ENCODE data around the gene PF4V1.

PF4V1 gene

DNA sequence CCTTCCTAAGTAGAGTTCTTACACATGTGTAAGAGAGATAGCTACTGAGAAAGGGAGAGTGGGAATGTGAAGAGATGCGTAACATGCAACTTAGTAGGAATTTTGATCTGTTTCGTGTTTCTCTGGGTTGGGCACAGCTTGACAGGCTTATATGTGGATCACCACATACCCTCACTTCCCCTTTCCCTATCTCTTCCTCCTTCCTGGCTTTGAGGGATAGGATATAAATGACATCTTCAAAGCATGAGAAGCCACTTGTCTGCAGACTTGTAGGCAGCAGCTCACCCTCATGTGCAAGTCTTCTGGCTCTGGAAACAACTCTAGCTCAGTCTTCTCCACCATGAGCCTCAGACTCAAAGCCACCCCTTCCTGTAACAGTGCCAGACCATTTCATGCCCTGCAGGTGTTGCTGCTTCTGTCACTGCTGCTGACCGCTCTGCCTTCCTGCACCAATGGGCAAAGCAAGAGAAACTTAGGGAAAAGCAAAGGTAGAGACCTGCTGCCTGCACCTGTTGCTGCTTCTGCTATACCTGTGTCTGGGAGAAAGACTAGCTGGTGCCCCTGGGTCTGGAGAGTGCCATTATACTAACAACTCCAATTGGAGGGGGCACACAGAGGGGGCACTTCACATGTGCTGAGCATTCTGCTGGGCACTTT lies 5.4 kb upstream of the PF4V1 start:
- no peak for DNase-seq

DNA sequence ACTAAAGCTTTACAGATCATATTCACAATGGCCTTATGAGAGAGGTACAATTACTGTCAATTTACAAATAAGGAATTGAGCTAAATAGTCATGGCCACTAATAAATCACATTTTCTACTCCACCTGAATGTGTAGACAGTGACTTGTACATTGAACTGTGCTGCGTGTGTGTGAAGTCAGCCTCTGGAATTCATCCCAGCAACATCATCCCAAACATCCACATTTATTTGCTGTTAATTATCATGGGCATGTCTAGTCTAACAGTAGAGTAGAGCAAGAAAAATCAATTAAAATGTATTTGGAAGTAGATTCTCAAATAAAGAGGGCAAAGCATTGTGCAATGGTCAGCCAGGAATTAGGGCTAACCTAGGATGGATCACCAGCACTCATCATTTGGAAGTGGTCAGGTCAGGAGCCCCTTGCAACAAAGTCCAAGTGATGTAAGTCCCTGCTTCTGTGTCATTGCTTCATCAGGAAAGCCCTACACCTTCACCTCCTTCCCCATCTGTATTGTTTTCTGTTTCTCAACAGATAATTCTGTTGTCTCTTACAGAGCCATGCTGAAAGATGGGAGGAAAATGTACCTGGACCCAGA lies 4.8 kb upstream of the PF4V1 start:
- no peak for DNase-seq

DNA sequence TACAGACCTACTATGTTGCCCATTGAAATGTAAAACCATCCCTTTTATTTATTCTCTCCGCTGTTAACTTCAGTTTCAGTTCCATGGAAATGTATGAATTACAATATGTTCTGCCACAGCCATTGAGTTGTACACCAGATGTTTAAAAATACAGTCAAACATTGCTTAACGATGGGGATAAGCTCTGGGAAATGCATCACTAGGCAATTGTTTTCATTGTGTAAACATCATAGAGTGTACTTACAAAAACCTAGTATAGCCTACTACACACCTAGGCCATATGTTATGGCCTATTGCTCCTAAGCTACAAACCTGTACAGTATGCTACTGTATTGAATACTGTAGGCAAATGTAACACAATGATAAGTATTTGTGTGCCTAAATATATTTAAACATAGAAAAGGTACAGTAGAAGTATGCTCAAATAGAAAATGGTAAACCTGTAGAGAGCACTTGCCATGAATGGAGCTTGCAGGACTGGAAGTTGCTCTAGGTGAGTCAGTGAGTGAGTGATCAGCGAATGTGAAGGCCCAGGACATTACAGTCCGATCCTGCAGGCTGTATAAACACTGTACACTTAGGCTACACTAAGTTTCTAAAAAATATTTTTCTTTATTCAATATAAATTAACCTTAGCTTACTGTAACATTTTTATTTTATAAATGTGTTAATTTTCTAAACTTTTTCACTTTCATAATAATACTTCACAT lies 2.7 kb upstream of the PF4V1 start:
- no peak for DNase-seq

DNA sequence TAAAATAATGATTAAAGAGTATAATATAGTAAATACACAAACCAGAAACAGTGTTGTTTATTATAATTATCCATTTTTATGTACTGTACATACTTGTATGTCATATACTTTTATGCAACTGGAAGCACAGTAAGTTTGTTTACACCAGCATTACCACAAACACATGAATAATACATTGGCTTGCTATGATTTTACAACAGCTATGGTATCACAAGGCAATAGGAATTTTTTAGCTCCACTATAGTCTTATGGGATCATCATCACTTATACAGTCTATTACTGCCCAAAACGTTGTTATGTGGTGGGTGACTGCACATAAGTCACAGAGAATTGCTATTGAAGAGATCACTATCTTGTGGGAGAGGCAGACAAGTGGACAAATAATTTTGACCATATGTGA lies 1.8 kb upstream of the PF4V1 start:
- no peak for DNase-seq

DNA sequence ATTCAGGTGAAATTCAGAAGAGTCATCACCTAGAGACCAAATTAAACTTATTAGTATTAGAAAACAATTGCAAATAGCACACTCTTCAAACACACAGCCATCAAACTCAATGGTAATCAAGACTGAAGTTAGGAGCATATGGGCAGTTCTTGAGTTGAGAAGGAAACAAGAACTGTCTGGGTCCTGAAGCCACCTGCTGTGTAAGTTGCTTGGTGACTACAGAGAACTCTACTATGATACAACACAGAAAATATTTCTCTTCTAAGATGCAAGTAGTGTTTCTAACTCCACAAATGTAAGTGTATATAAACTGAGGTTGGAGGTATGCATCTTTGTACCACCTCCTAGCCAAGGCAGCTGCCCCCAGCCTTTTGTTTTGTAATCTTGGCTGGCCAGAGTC lies 325 bp upstream of the PF4V1 start:
- no peak for DNase-seq

DNA sequence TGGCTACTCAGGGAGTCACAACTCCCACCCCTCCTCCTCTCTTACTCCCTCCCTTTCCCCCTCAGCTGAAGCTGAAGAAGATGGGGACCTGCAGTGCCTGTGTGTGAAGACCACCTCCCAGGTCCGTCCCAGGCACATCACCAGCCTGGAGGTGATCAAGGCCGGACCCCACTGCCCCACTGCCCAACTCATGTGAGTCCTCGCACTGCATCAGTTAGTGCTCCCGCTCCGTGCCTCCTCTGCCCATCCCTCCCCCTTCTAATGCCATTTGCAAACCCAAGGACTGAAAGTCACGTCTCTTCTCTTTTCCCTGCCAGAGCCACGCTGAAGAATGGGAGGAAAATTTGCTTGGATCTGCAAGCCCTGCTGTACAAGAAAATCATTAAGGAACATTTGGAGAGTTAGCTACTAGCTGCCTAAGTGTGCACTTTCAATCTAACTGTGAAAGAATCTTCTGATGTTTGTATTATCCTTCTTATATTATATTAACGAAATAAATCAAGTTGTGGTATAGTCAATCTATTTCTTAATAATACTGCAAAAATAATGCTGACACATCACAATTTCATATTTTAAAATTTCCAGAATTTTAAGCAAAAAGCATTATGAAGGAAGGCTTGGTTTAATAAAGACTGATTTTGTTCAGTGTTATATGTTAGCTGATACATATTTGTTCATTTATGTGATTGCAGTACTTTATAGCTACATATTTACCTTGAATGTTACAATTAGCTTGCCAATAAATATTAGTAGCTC lies 800 bp downstream of the PF4V1 start:
- DNase-seq, result no peak

DNA sequence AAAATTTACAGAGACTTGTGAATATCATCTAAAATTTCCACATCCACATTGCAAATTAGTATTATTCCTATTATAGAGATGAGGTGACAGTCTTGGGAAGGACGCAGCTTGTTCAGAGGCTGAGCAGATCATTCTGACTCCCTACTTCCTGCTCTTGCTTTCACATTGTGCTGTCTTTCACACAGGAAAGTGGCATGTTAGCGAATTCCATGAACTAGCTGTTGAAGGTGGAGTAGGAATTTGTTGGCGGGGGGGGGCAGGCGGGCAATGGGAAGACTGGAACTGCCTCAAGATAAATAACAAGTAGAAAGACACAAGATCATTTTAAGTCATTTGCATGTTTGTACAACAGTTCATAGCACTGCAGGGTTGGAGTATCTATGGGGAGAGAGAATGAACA lies 2.3 kb downstream of the PF4V1 start:
- DNase-seq, result no peak

DNA sequence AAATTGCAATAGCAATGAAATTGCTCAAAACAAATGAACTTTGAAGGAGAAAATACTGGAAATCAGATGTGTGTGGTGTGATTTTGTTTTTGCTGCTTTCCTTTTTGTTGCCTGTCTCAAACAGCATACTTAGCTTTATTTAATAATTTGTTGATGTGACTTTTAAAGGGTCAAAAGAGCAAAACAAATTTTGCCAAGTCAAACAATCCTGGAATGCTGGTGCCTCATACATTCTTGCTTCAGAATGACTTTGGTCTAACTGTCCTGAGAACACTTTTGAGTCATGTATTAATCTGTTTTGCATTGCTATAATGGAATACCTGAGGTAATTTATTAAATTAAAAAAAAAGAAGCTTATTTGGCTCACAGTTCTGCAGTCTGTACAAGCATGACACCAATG lies 3.4 kb downstream of the PF4V1 start:
- DNase-seq, result no peak

DNA sequence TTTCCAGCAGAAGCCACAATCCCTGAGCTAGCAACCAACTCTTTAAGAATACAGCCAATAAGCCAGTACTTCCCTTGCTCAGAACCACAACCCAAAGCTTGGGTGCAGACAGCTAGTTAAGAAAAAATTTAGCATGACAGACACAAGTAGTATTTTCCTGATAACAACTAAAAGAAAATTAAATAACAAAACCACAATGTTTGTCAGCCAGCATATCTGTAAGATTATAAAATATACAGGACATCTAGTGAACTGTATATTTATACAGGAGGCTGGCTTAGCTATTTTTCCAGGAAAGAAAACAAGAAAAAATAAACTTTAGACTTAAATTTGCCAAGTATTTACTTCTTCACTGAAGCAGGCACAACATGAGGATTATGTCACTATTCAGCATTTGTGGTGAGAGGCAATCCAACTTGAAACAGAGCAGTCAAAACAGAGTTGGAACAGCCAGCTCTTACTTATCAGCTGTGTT lies 6.6 kb downstream of the PF4V1 start:
- no peak for DNase-seq

DNA sequence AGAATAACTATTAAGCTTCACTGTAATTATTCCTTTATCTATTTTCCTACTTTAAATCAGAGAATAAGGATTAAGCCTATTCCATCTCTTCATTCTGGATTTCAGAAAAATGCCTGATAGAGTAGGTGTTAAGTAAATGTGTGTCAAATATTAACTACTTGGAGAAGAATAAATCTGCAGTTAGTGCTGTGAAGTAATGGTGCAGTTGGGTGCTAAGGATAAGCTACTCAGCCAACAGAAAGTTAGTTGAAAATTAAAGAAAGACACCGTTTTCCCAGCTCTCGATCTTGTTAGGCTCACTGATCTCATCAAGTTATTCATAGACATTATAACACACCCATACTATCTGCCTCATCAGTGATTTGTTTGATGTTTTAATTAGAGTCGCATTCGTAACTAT lies 7.1 kb downstream of the PF4V1 start:
- no peak for DNase-seq

DNA sequence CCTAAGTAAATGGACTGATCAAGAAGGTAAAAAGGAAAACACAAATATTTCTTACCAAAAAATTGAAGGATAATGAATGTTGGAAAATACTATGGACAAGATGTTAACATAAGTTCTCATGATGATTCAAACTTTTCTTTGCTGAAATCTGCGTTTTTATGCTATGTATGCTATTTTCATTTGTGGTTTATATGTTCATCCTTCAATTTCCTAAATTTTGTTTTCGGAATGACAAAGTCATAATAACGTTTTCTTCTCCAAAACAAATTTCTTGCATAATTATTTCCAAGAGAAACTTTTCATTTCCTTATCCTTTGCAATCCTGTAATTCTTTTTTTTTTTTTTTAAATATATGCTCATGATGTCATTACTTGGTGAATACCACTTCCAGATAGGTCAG lies 7.8 kb downstream of the PF4V1 start:
- no peak for DNase-seq

DNA sequence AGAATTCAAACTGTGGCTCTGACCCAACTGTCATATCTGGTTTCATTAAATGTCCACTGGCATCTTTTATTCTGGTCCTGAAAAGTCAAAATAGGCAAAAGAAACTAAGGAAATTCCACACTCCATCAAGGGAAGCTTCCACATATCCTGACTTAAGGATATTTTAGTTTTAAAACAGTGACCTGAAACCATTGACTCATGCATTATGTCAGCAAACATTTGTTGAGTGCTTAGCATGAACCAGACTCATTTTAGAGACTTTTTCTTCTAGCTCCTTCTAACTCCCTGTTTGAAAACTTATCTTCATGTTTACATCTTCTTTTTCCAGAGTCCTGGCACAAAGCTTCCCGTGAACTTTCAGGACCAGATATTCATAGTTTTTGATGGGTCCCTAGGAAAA lies 9.2 kb downstream of the PF4V1 start:
- no peak for DNase-seq

DNA sequence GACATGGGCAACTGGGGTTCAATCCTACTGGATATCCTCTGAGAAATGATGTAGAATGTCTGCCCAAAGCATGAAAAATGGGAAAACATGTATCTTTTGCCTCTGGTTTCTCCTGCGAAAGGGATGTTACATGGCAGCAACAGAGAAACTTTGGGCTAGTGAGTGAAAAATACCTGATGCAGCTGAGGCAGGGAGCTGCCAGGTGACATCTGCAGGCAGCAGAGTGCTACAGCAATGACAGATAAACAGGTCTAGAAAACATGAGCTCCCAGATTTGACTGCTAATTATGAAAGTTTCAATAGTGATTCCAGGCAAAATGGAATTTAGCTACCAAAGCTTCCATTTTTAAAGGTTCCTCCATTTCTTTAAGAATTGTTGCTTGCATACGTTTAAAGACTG lies 11.3 kb downstream of the PF4V1 start:
- no peak for DNase-seq

DNA sequence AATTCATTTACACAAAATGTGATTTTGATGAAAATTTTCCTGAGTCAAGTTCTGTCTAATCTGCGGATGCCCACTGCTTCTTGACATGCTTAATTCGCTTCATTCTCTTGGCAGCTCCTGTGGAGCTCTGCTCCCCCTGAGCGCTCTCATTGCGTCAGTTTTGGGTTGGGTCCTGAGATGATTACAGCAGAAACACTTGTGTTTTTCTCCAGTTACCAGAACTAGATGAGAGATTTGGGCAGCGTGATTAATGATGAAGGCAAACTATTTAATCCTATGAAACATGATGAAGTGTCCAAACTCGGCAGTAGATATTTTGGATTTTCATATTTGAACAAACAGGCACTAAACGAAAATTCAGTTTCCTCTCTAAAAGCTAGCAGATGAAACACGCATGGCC lies 11.9 kb downstream of the PF4V1 start:
- no peak for DNase-seq

DNA sequence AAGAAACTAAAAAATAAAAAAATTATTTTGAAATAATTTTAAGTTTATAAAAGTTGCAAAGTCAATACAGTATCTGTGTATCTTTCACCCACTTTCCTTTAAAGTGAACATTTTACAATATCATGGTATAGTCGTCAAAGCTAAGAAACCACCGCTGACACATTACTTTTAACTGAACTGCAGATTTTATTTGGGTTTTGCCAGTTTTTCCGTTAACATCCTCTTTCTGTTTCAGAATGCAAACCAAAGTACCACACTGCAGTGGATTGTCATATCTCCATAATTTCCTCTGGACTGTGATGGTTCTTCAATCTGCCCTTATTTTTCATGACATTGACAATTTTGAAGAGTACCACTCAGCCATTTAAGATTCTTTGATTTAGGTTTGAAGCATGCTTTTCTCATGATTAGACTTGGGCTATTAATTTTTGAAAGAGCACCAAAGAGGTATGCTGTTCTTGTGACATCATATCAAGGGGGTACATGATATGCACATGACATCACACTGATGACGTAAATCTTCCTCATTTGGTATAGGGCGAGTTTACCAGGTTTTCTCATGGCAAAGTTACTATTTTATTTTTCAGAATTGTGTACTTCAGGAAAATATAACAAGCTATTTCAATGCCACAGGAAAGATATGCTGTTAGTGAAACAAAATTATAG lies 12.5 kb downstream of the PF4V1 start:
- DNase-seq, result no peak

DNA sequence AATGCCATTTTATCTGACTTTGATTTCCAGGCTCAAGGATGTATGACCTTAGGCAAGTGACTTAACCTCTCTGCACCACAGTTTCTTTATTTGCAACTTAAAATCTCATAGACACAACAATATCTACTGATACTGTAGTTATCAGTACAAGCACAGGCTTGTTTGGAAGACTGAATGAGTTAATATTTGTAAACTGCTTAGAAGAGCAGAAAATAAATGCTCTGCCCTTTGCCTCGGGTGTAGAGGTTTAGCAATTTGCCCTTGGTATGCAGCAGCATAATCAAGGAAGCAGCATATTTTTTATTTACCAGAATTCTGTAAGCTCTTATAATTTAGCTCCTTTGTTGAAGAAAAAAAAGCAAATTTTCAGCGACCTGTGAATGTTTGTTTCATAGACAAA lies 13.2 kb downstream of the PF4V1 start:
- no peak for DNase-seq

DNA sequence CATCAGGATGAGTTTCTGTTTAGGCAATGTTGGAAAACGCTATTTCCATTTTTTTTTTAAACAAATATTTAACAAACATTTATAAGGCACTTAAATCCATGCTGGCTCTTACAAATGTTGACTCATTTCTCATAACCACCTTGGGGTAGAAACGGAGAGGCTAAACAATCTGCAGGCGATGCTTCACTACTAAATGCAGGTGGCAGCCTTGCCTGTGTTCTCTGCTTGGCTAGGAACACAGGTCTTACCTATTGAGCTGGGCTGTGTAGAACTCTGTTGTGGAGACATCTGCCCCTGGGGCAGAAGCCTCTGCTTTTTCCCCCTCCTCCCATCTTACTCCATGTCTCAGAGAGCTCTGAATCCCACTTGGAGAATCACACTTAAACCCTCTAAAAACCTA lies 14.7 kb downstream of the PF4V1 start:
- no peak for DNase-seq

DNA sequence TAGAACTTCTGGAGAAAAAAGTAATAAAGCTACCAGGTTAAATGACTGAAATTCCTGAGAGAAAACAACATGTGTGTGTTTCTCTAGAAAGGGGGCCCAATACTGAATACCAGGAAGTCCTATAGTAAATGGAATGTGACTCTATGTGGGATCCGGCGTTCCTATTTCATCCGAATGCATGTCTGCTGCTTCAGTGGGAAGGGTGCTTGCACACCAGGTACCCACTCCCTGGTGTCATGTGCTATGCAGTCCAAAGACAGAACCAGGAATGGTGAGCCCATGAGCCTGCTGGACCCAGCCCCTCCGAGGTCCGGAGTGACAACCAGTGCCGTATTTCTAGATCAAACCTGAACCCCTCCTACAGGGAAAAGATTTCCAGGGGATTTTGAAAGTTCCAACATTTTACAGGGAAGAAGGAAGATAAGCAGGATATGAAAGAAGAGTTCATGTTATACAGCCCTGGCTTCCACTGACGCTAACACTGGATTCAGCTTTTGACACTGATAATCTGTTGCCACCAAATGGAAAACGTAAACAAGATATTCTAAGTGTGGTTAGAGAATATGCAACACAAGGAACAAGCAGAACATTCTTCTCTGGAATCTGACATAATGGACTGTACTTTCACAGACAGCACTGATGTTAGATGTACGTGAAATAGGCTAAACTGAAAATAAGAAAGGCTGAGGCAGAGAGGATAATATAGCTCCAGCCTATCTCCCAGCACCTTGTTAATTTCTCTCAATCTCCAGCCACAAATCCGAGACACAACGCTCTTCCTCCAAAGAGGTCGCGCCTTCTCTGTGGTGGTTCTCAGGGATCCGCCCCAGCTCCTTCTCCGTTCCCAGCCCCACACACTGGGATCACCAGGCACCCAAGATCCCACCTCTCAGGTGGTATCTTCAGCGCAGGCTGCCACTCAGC lies 15.4 kb downstream of the PF4V1 start:
- no peak for DNase-seq

DNA sequence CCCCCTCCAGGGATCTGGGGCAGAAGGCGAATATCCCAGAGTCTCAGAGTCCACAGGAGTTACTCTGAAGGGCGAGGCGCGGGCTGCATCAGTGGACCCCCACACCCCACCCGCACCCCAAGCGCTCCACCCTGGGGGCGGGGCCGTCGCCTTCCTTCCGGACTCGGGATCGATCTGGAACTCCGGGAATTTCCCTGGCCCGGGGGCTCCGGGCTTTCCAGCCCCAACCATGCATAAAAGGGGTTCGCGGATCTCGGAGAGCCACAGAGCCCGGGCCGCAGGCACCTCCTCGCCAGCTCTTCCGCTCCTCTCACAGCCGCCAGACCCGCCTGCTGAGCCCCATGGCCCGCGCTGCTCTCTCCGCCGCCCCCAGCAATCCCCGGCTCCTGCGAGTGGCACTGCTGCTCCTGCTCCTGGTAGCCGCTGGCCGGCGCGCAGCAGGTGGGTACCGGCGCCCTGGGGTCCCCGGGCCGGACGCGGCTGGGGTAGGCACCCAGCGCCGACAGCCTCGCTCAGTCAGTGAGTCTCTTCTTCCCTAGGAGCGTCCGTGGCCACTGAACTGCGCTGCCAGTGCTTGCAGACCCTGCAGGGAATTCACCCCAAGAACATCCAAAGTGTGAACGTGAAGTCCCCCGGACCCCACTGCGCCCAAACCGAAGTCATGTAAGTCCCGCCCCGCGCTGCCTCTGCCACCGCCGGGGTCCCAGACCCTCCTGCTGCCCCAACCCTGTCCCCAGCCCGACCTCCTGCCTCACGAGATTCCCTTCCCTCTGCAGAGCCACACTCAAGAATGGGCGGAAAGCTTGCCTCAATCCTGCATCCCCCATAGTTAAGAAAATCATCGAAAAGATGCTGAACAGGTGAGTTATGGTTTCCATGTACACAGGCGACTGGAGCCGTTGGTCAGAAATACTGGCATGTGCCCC lies 16.3 kb downstream of the PF4V1 start, which contains the start of gene CXCL1:
Gene CXCL1, plus strand, starts transcription at position 264 of the 926 bp plus-strand sequence. Its CDS starts 78 bp downstream, at position 342.
- no peak for DNase-seq

DNA sequence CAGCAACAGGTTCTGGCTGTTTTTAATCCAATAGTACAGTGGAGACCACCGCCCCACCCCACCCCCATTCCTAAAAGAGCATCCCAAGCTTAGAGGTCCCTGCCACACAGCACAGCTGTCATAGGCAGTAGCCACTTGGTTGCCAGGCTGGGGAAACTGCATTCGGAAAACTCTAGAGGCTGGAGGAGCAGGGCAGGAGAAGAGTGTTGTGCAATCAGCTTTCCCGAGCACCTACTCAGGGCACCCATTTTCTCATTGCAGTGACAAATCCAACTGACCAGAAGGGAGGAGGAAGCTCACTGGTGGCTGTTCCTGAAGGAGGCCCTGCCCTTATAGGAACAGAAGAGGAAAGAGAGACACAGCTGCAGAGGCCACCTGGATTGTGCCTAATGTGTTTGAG lies 17.2 kb downstream of the PF4V1 start:
- DNase-seq, result no peak

DNA sequence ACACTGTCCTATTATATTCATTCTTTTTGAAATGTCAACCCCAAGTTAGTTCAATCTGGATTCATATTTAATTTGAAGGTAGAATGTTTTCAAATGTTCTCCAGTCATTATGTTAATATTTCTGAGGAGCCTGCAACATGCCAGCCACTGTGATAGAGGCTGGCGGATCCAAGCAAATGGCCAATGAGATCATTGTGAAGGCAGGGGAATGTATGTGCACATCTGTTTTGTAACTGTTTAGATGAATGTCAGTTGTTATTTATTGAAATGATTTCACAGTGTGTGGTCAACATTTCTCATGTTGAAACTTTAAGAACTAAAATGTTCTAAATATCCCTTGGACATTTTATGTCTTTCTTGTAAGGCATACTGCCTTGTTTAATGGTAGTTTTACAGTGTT lies 17.7 kb downstream of the PF4V1 start:
- no peak for DNase-seq

Data from CD4-positive, alpha-beta T cell treated with Interleukin-17A for 4 hours (primary cell).